Glomerular visceral epithelial cell (primary cell): Measurements from ENCODE around the gene MLLT1.

Source experiments
- DNase-seq: peaks from one replicate; pipeline ENCODE4 v3.0.0-alpha.2; 2016; ENCODE audit errors: extremely low spot score

Gene MLLT1

GRCh38 chr19:6274756-6275155 lies 5.0 kb downstream of the MLLT1 start:
- DNase-seq: no peak

GRCh38 chr19:6273701-6274601 lies 5.8 kb downstream of the MLLT1 start:
- DNase-seq: peak; percentile 87

GRCh38 chr19:6272913-6273600 lies 6.7 kb downstream of the MLLT1 start:
- DNase-seq: no peak

GRCh38 chr19:6272411-6272791 lies 7.4 kb downstream of the MLLT1 start:
- peak; percentile 13 for DNase-seq

GRCh38 chr19:6271721-6272410 lies 7.9 kb downstream of the MLLT1 start:
- DNase-seq: peak; percentile 71

- no peak for DNase-seq
Measured at GRCh38 chr19:6271251-6271650, 8.5 kb downstream of the MLLT1 start.

GRCh38 chr19:6270822-6271221 lies 9.0 kb downstream of the MLLT1 start:
- DNase-seq: no peak

- DNase-seq: no peak
Measured at GRCh38 chr19:6270076-6270745, 9.6 kb downstream of the MLLT1 start.

GRCh38 chr19:6269101-6269886 lies 10.5 kb downstream of the MLLT1 start:
- DNase-seq: no peak

GRCh38 chr19:6268382-6268771 lies 11.4 kb downstream of the MLLT1 start:
- no peak for DNase-seq

GRCh38 chr19:6267552-6268381 lies 12.0 kb downstream of the MLLT1 start:
- no peak for DNase-seq

GRCh38 chr19:6264803-6265202 lies 15.0 kb downstream of the MLLT1 start:
- no peak for DNase-seq

- DNase-seq: no peak
Measured at GRCh38 chr19:6263735-6264444, 15.9 kb downstream of the MLLT1 start.

- DNase-seq: no peak
Measured at GRCh38 chr19:6263306-6263705, 16.5 kb downstream of the MLLT1 start.

- no peak for DNase-seq
Measured at GRCh38 chr19:6262519-6262918, 17.3 kb downstream of the MLLT1 start.

GRCh38 chr19:6261883-6262282 lies 17.9 kb downstream of the MLLT1 start:
- DNase-seq: no peak

GRCh38 chr19:6260912-6261650 lies 18.7 kb downstream of the MLLT1 start:
- peak; percentile 24 for DNase-seq

- no peak for DNase-seq
Measured at GRCh38 chr19:6260376-6260775, 19.4 kb downstream of the MLLT1 start.

- no peak for DNase-seq
Measured at GRCh38 chr19:6259312-6259861, 20.4 kb downstream of the MLLT1 start.
